ENCODE measurements around the gene USP3.
"Not testable (repeated sequence)": the region's sequence is repeated elsewhere in the genome, so short reads cannot be mapped to it uniquely, and the experiment has no call there.

The USP3 gene

GRCh38 chr15:63617147-63617546 lies 112.8 kb downstream of the USP3 start:
- DNase-seq = not testable (repeated sequence)

GRCh38 chr15:63617627-63618026 lies 113.2 kb downstream of the USP3 start:
- not testable (repeated sequence) for DNase-seq

GRCh38 chr15:63620760-63621159 lies 116.4 kb downstream of the USP3 start:
- not testable (repeated sequence) for DNase-seq

GRCh38 chr15:63623232-63623969 lies 119.0 kb downstream of the USP3 start:
- DNase-seq = no peak

- no peak for DNase-seq
Measured at GRCh38 chr15:63626955-63627354, 122.6 kb downstream of the USP3 start.

GRCh38 chr15:63628123-63628822 lies 123.9 kb downstream of the USP3 start:
- no peak for DNase-seq

- no peak for DNase-seq
Measured at GRCh38 chr15:63630036-63630751, 125.8 kb downstream of the USP3 start.

- DNase-seq = no peak
Measured at GRCh38 chr15:63633312-63633711, 128.9 kb downstream of the USP3 start.

GRCh38 chr15:63634154-63634553 lies 129.8 kb downstream of the USP3 start:
- DNase-seq = no peak

- DNase-seq = no peak
Measured at GRCh38 chr15:63636518-63637061, 132.2 kb downstream of the USP3 start.

GRCh38 chr15:63638839-63639238 lies 134.4 kb downstream of the USP3 start:
- DNase-seq = no peak

- DNase-seq = no peak
Measured at GRCh38 chr15:63640146-63640545, 135.8 kb downstream of the USP3 start.

Data from GOT3 (cell line).